ENCODE measurements around the gene C1orf35.

GRCh38 chr1:228146417-228147150 lies 43.5 kb upstream of the C1orf35 start:
- no peak for TF ChIP-seq CTCF (IDR thresholded peaks at IDR 0.05)
- TF ChIP-seq POLR2A (IDR thresholded peaks at IDR 0.05): no peak
